Stimulated activated CD8-positive, alpha-beta memory T cell treated with anti-CD3 and anti-CD28 coated beads, Interleukin-12 subunit alpha, Interleukin-12 subunit beta, amount 100 ng/mL, for 24 hours (primary cell): ENCODE measurements around the gene COMMD9.
A peak's percentile ranks its signal among the peaks of the same experiment; 100 is the strongest.
"Not testable (repeated sequence)": the region's sequence is repeated elsewhere in the genome, so short reads cannot be mapped to it uniquely, and the experiment has no call there.

Experiments used
- DNase-seq: peaks from one replicate; pipeline ENCODE4 v3.0.0-alpha.2; 2020; ENCODE audit errors: extremely low read depth

The COMMD9 gene

GRCh38 chr11:36289226-36289852 lies at the start of gene COMMD9:
COMMD9 (minus strand) TSS chr11:36289424; CDS start chr11:36289412, 12 bp downstream.
- DNase-seq: peak; percentile 86

- DNase-seq: no peak
Observed at GRCh38 chr11:36333897-36334296, 44.7 kb upstream of the COMMD9 start.

- no peak for DNase-seq
Observed at GRCh38 chr11:36333468-36333867, 44.2 kb upstream of the COMMD9 start.

GRCh38 chr11:36330411-36330810 lies 41.2 kb upstream of the COMMD9 start:
- DNase-seq: no peak

GRCh38 chr11:36328966-36329673 lies 39.9 kb upstream of the COMMD9 start:
- no peak for DNase-seq

GRCh38 chr11:36326524-36327419 lies 37.5 kb upstream of the COMMD9 start:
- no peak for DNase-seq

- DNase-seq: not testable (repeated sequence)
Observed at GRCh38 chr11:36325403-36325802, 36.2 kb upstream of the COMMD9 start.

GRCh38 chr11:36324956-36325355 lies 35.7 kb upstream of the COMMD9 start:
- DNase-seq: not testable (repeated sequence)

- no peak for DNase-seq
Observed at GRCh38 chr11:36317992-36318391, 28.8 kb upstream of the COMMD9 start.

GRCh38 chr11:36316049-36316448 lies 26.8 kb upstream of the COMMD9 start:
- DNase-seq: no peak

- DNase-seq: no peak
Observed at GRCh38 chr11:36314434-36314767, 25.2 kb upstream of the COMMD9 start.

GRCh38 chr11:36313750-36314433 lies 24.7 kb upstream of the COMMD9 start:
- DNase-seq: no peak

- DNase-seq: no peak
Observed at GRCh38 chr11:36312611-36313472, 23.6 kb upstream of the COMMD9 start.

- no peak for DNase-seq
Observed at GRCh38 chr11:36311926-36312595, 22.8 kb upstream of the COMMD9 start.

- DNase-seq: no peak
Observed at GRCh38 chr11:36309779-36310178, 20.6 kb upstream of the COMMD9 start.

GRCh38 chr11:36308577-36308976 lies 19.4 kb upstream of the COMMD9 start:
- DNase-seq: no peak

- DNase-seq: no peak
Observed at GRCh38 chr11:36306888-36307287, 17.7 kb upstream of the COMMD9 start.

- no peak for DNase-seq
Observed at GRCh38 chr11:36305047-36305446, 15.8 kb upstream of the COMMD9 start.

GRCh38 chr11:36304351-36304750 lies 15.1 kb upstream of the COMMD9 start:
- no peak for DNase-seq

- DNase-seq: no peak
Observed at GRCh38 chr11:36300650-36301049, 11.4 kb upstream of the COMMD9 start.
